ENCODE measurements around the gene DDX20. TPM values are rescaled to one million over a fixed set of nuclear protein-coding genes. Genes with fewer than 3 reads are reported as not detected.

Gene DDX20
- total and polyA plus RNA-seq, 2 of the 8 experiments (the other 6 are each of a cell fraction or from before 2014, with no cell fraction given), result 7.5 to 24.7 TPM

DNA sequence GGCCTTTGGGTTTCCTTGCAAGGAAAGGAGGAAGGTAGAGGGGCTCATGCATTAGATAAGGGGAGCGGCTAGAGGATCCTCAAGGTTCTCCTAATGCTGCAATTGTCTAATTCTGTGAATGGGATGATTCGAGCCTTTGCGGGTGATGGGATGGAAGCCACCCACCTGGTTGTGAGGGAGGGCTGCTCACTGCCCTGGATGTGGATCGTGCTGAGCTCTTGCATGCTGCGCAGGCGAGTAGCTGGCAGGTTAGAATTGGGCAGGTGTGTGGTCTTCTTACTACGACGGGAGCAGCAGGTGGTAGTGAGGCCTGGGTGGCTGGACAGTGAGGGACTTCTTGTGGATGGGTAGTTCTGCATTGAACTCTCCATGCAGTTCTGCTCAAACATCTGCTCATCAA is 21.2 kb downstream of the DDX20 start:
- Histone ChIP-seq H3K56ac (replicated peaks; ENCODE audit: insufficient read length, low read depth, low read length) (no peak overlapping the region), H2BK20ac (ENCODE audit: low read length) (no peak overlapping the region), H3K27ac (ENCODE audit: low read depth, low read length) (no peak overlapping the region), H2BK120ac (replicated peaks; ENCODE audit: low read depth, low read length) (no peak overlapping the region), H2AFZ (ENCODE audit: low read length) (no peak overlapping the region), H3K9me3 (ENCODE audit: insufficient read depth in 2 of 2, low read depth in 1 of 2, low read length in 1 of 2) (no peaks in the 10 kb centered on the region), H3K4me2 (ENCODE audit: insufficient read depth in 1 of 2, low read depth in 2 of 2, low read length in 2 of 2) (no peak overlapping the region), H3K36me3 (ENCODE audit: control insufficient read depth in 2 of 4, insufficient read depth in 4 of 4, low read length in 3 of 4) (no peaks in the 10 kb centered on the region), H4K8ac (ENCODE audit: extremely low read depth, insufficient read depth, low read length) (no peak overlapping the region), H3K79me2 (ENCODE audit: control insufficient read depth in 1 of 2, insufficient read depth in 2 of 2, low read length in 2 of 2) (no peaks in the 10 kb centered on the region), H3K23ac (ENCODE audit: insufficient read length) (no peak overlapping the region), H3K23me2 (ENCODE audit: low read depth, low read length) (peaks cover 4% of the 10 kb centered on the region; the same call in 1 of the 2 replicates), H3K18ac (ENCODE audit: extremely low read depth, low read length) (no peak overlapping the region), H3K4me3 (ENCODE audit: extremely low read depth in 1 of 4, insufficient read depth in 2 of 4, low read depth in 3 of 4, low read length in 4 of 4) (no peak overlapping the region), H4K91ac (replicated peaks; ENCODE audit: insufficient read length, low read length) (no peak overlapping the region), H3K4me1 (replicated peaks in 1 of 4; ENCODE audit: control insufficient read depth in 3 of 4, insufficient read depth in 4 of 4, low read length in 3 of 4) (peaks cover 0 to 3% (median 3%) of the 10 kb centered on the region in 4 experiments; a peak in 3 of 7 replicates), H2BK15ac (ENCODE audit: low read length) (no peak overlapping the region), H2BK5ac (ENCODE audit: low read depth, low read length) (peak overlapping the region; percentile 3; the same call in 1 of the 2 replicates), H3K27me3 (replicated peaks in 1 of 4; ENCODE audit: control insufficient read depth in 3 of 4, extremely low read depth in 1 of 4, insufficient read depth in 3 of 4, low read length in 3 of 4) (no peaks in the 10 kb centered on the region), H2AK5ac (ENCODE audit: low read depth, low read length) (peak overlapping the region; percentile 25), H3K4ac (replicated peaks; ENCODE audit: insufficient read length, low read depth, low read length) (no peak overlapping the region), H3K79me1 (ENCODE audit: low read depth, low read length) (no peaks in the 10 kb centered on the region), H2BK12ac (ENCODE audit: low read depth, low read length) (peak overlapping the region; percentile 13), H3K9ac (replicated peaks in 1 of 4; ENCODE audit: extremely low read depth in 1 of 4, low read depth in 3 of 4, low read length in 3 of 4) (no peak overlapping the region), H4K20me1 (replicated peaks in 1 of 2; ENCODE audit: control insufficient read depth in 1 of 2, insufficient read depth in 2 of 2, low read length in 2 of 2) (no peaks in the 10 kb centered on the region), H4K5ac (ENCODE audit: insufficient read length, low read depth, low read length) (no peak overlapping the region), H3K14ac (ENCODE audit: insufficient read length) (no peak overlapping the region)
- no peak for DNase-seq (ENCODE audit: low read depth in 1 of 2, low spot score in 2 of 2)
- FAIRE-seq, result no peak
- ChIA-PET CTCF (ENCODE audit: partially characterized antibody) (interaction anchor here (0.6 to 2.2 kb wide), 2 partner anchors 61 to 88 kb away, joined by 3 to 8 read pairs; no protein-coding TSS in a partner anchor), POLR2A (ENCODE audit: partially characterized antibody) (interaction anchor here (0.9 kb wide), 1 partner anchor 14 kb away, joined by 3 read pairs; no protein-coding TSS in a partner anchor)
- TF ChIP-seq FOSL1 (IDR thresholded peaks at IDR 0.05; ENCODE audit: insufficient read depth, low read depth, low read length), result no peak
- 93% methylated on average over 8 of the region's 8 CpGs; no CpG with 5 or more reads in 1 of the 2 experiments for WGBS, 2 experiments (ENCODE audit: extremely low coverage in 1 of 2, insufficient coverage in 1 of 2, insufficient read length in 1 of 2, insufficient replicate concordance in 2 of 2, low coverage in 1 of 2, low lambda C conversion rate in 2 of 2, missing lambda C conversion rate in 1 of 2)
